NCI-H1092 treated with DMSO at 0.1 percent for 48 hours (cell line): ENCODE data around the gene ASIC4.

Source experiments
- DNase-seq: peaks from one replicate; lab custom pipeline; 2025; lab: John Stamatoyannopoulos, UW

ASIC4 gene

GRCh38 chr2:219482674-219483405, 31.4 kb upstream of the ASIC4 start:
- DNase-seq, result no peak

- DNase-seq, result no peak
Measured at GRCh38 chr2:219483451-219484342, 30.6 kb upstream of the ASIC4 start.

GRCh38 chr2:219484343-219485200, 29.7 kb upstream of the ASIC4 start:
- no peak for DNase-seq

GRCh38 chr2:219485201-219485580, 29.1 kb upstream of the ASIC4 start:
- no peak for DNase-seq

- DNase-seq, result no peak
Measured at GRCh38 chr2:219486380-219486959, 27.8 kb upstream of the ASIC4 start.

GRCh38 chr2:219488149-219488843, 26.0 kb upstream of the ASIC4 start:
- DNase-seq, result no peak

GRCh38 chr2:219488844-219489194, 25.5 kb upstream of the ASIC4 start:
- DNase-seq, result no peak

- DNase-seq, result no peak
Measured at GRCh38 chr2:219489315-219489714, 25.0 kb upstream of the ASIC4 start.

- DNase-seq, result no peak
Measured at GRCh38 chr2:219490186-219490585, 24.1 kb upstream of the ASIC4 start.

GRCh38 chr2:219490600-219491130, 23.6 kb upstream of the ASIC4 start:
- DNase-seq, result no peak

- no peak for DNase-seq
Measured at GRCh38 chr2:219491278-219491963, 22.9 kb upstream of the ASIC4 start.

- no peak for DNase-seq
Measured at GRCh38 chr2:219492575-219492974, 21.7 kb upstream of the ASIC4 start.

- DNase-seq, result no peak
Measured at GRCh38 chr2:219493086-219493485, 21.2 kb upstream of the ASIC4 start.

GRCh38 chr2:219494952-219495530, 19.2 kb upstream of the ASIC4 start:
- DNase-seq, result no peak

GRCh38 chr2:219495531-219496122, 18.7 kb upstream of the ASIC4 start:
- DNase-seq, result peak; percentile 44

- DNase-seq, result no peak
Measured at GRCh38 chr2:219496247-219496824, 17.9 kb upstream of the ASIC4 start.

GRCh38 chr2:219496825-219497494, 17.3 kb upstream of the ASIC4 start:
- DNase-seq, result no peak

- no peak for DNase-seq
Measured at GRCh38 chr2:219497495-219498279, 16.6 kb upstream of the ASIC4 start.
